Heart left ventricle (tissue), 16 donors: ENCODE results near the gene TNRC6C. TPM values are rescaled to one million over a fixed set of nuclear protein-coding genes. Genes with fewer than 3 reads are reported as not detected.

Experiments used
- ATAC-seq, 4 donors: fragments of 200-7000 bp; cut with Tn5 transposase; one replicate each; pipeline ENCODE4 v1.9.1; 2020 to 2022; ENCODE audit warnings: moderate library complexity in 4 of 4, mild to moderate bottlenecking in 3 of 4, moderate number of reproducible peaks in 1 of 4
- DNase-seq, 5 donors: peaks; one replicate each; pipeline ENCODE4 v3.0.0-alpha.2; 2020
- H3K27ac ChIP-seq, 12 donors: fragments of 200-600 bp; sonication (generic) in 4 of 12; one replicate each; pipeline versions ENCODE4 v1.5.0 to v1.8.0; 2016 to 2022; ENCODE audit warnings: mild to moderate bottlenecking in 2 of 12
- H3K27me3 ChIP-seq, 9 donors: fragments of 200-600 bp; sonication (generic) in 2 of 9; one replicate each; pipeline versions ENCODE4 v1.5.1 to v1.8.0; 2016 to 2022; ENCODE audit warnings: mild to moderate bottlenecking in 3 of 9
- H3K36me3 ChIP-seq, 9 donors: fragments of 200-600 bp; sonication (generic) in 2 of 9; one replicate each; pipeline versions ENCODE4 v1.5.0 to v1.8.0; 2018 to 2022; ENCODE audit warnings: mild to moderate bottlenecking in 2 of 9
- H3K4me1 ChIP-seq, 12 donors: fragments of 200-600 bp; sonication (generic) in 4 of 12; one replicate each; pipeline versions ENCODE4 v1.5.0 to v1.8.0; 2016 to 2022; ENCODE audit warnings: mild to moderate bottlenecking in 3 of 12
- H3K4me3 ChIP-seq, 12 donors: fragments of 200-600 bp; sonication (generic) in 4 of 12; one replicate each; pipeline versions ENCODE4 v1.5.0 to v1.8.0; 2017 to 2022; ENCODE audit warnings: mild to moderate bottlenecking in 9 of 12, moderate library complexity in 4 of 12
- H3K9me3 ChIP-seq, 12 donors: fragments of 200-600 bp; sonication (generic) in 4 of 12; one replicate each; pipeline versions ENCODE4 v1.5.0 to v1.8.0; 2016 to 2022; ENCODE audit warnings: mild to moderate bottlenecking in 1 of 12
- CTCF ChIP-seq, 12 donors: fragments of 200-600 bp; sonication (generic) in 4 of 12; IDR thresholded peaks; one replicate each; pipeline versions ENCODE4 v1.5.0 to v1.8.0; 2018 to 2022; ENCODE audit warnings: antibody characterized with exemption in 12 of 12, mild to moderate bottlenecking in 5 of 12
- POLR2A ChIP-seq, 2 donors: fragments of 450-650 bp; IDR thresholded peaks; one replicate each; pipeline ENCODE4 v1.6.1; 2017; ENCODE audit warnings: antibody characterized with exemption in 2 of 2, mild to moderate bottlenecking in 2 of 2, moderate library complexity in 2 of 2
- WGBS, 4 donors: extraction: QIAGEN DNeasy Blood & Tissue Kit in 2 of 4; methylation state at CpG; one replicate each; pipeline versions ENCODE4 v1.1.5 to v1.1.7; 2013 to 2018; 5-methylcytosine and 5-hydroxymethylcytosine counted together
- intact Hi-C, 10 donors: fragments of 100-400 bp; cut with DNase I; formaldehyde crosslinking; loops; one replicate each; pipeline versions ENCODE4 v1.11.1 to v1.14.2; 2022
- polyA plus RNA-seq, 2 donors: library from polyadenylated mRNA; stranded (reverse); fragments of 200-250 nt; gene quantifications; one replicate each; pipeline ENCODE4 v1.2.3, GENCODE V29; 2013
- total RNA-seq, 9 donors: library from RNA; depleted of rRNA in 2 of 9; stranded (reverse); fragments of >200 nt in 2 of 9; fragmentation: NEBNext Ultra II Directional in 3 of 9; extraction: Animal tissue kit (Norgen Biotek cat#: 25700) in 3 of 9; gene quantifications; one replicate each; pipeline versions ENCODE4 v1.1.0 to v1.2.4, GENCODE V29; 2016 to 2023
- donor health status: ischemic (EF 13 %, LVEDD 7.1; RV severe dilation, severe dysfunction).
- donor health status: healthy with polysubstance abuse.
- donor health status: DM: no; HTN: yes; CAD: no.
- donor health status: DM: no; HTN: no; CAD: no.
- donor health status: ischemic (EF 25% LVEDD 6.9; RV normal size, moderate dysfunction).
- donor health status: ischemic (EF 25% LVEDD 5.7; RV mildly dilated, moderate dysfunction).
- donor health status: healthy.
- donor health status: DM: yes; HTN: yes; CAD: no.
- donor health status: ischemic (EF 35%, LVEDD 5.7; RV mildly dilated, moderate dysfunction).
- donor health status: nonischemic (EF 11% LVEDD 7.7; RV severe dilation, severe dysfunction).
- donor health status: DM: yes; HTN: yes; CAD: no.
- donor health status: PGD.
- donor health status: ischemic (EF 29% LVEDD 5.4; RV normal size, mild dysfunction).
- donor health status: nonischemic (EF 23%, LVEDD 6.1; RV moderate dilation, normal function).

The TNRC6C gene
- total and polyA plus RNA-seq, 11 donors: 7.7 to 24.7 (median 19.0) TPM

GRCh38 chr17:77925831-77926543 is 32.5 kb upstream of the TNRC6C start:
- intact Hi-C loops: no loop called here
- Histone ChIP-seq H3K27ac (no peak overlapping the region), H3K4me3 (no peak overlapping the region), H3K4me1 (peaks cover 0 to 10% (median 2%) of the 10 kb centered on the region in 12 donors), H3K9me3 (peaks cover 0 to 6% (median 0%) of the 10 kb centered on the region in 12 donors), H3K27me3 (peaks cover 0 to 30% (median 0%) of the 10 kb centered on the region in 9 donors), H3K36me3 (no peaks in the 10 kb centered on the region)
- WGBS, 4 donors: 86 to 92% (median 89%) methylated on average over 11 of the region's 11 CpGs
- no peak for ATAC-seq
- DNase-seq: no peak
- no peak for TF ChIP-seq POLR2A (IDR thresholded peaks at IDR 0.05)
- TF ChIP-seq CTCF (IDR thresholded peaks at IDR 0.05): no peak

GRCh38 chr17:77926981-77927380 is 31.5 kb upstream of the TNRC6C start:
- TF ChIP-seq POLR2A (IDR thresholded peaks at IDR 0.05) (no peak), CTCF (IDR thresholded peaks at IDR 0.05) (no peak)
- no peak for DNase-seq
- Histone ChIP-seq H3K27me3 (peaks cover 0 to 31% (median 0%) of the 10 kb centered on the region in 9 donors), H3K27ac (no peak overlapping the region), H3K4me3 (no peak overlapping the region), H3K4me1 (peaks cover 0 to 10% (median 2%) of the 10 kb centered on the region in 12 donors), H3K36me3 (no peaks in the 10 kb centered on the region), H3K9me3 (peaks cover 0 to under 1% (median 0%) of the 10 kb centered on the region in 12 donors)
- WGBS, 4 donors: 84 to 100% (median 96%) methylated on average over 2 of the region's 2 CpGs
- intact Hi-C loops: no loop called here
- ATAC-seq: no peak

- intact Hi-C loops: no loop called here
- TF ChIP-seq POLR2A (IDR thresholded peaks at IDR 0.05) (no peak), CTCF (IDR thresholded peaks at IDR 0.05) (no peak)
- Histone ChIP-seq H3K27me3 (peaks cover 0 to 28% (median 0%) of the 10 kb centered on the region in 9 donors), H3K27ac (no peak overlapping the region), H3K4me3 (no peak overlapping the region), H3K9me3 (no peaks in the 10 kb centered on the region), H3K4me1 (peaks cover 0 to 10% (median 2%) of the 10 kb centered on the region in 12 donors), H3K36me3 (no peaks in the 10 kb centered on the region)
- DNase-seq (no peak), ATAC-seq (no peak)
- 84 to 92% (median 88%) methylated on average over 16 of the region's 16 CpGs for WGBS, 4 donors
Measured at GRCh38 chr17:77927777-77928518, 30.6 kb upstream of the TNRC6C start.

GRCh38 chr17:77928519-77929179 is 29.9 kb upstream of the TNRC6C start:
- no peak overlapping the region for H3K4me3 ChIP-seq
- no peak for ATAC-seq
- no peak for DNase-seq
- TF ChIP-seq POLR2A (IDR thresholded peaks at IDR 0.05) (no peak), CTCF (IDR thresholded peaks at IDR 0.05) (no peak)
- H3K27me3 ChIP-seq: peaks cover 0 to 23% (median 0%) of the 10 kb centered on the region in 9 donors
- 63 to 80% (median 72%) methylated on average over 3 of the region's 3 CpGs for WGBS, 4 donors
- H3K4me1 ChIP-seq: peaks cover 0 to 10% (median 2%) of the 10 kb centered on the region in 12 donors
- no peaks in the 10 kb centered on the region for H3K9me3 ChIP-seq
- intact Hi-C loops: no loop called here
- H3K27ac ChIP-seq: no peak overlapping the region
- H3K36me3 ChIP-seq: no peaks in the 10 kb centered on the region
